BE2C (cell line): ENCODE results near the gene UBXN7.
"Not testable (repeated sequence)": the region's sequence is repeated elsewhere in the genome, so short reads cannot be mapped to it uniquely, and the experiment has no call there.

Source experiments
- DNase-seq: peaks from one replicate; pipeline ENCODE4 v3.0.0-alpha.2; 2020
- H3K27me3 ChIP-seq: fragments of 250-450 bp; sonication (Bioruptor Pico); 2 replicates; pipeline ENCODE4 v1.5.1; 2020; ENCODE audit warnings: mild to moderate bottlenecking
- H3K36me3 ChIP-seq: fragments of 250-450 bp; sonication (Bioruptor Pico); 2 replicates; pipeline ENCODE4 v1.5.1; 2020; ENCODE audit warnings: mild to moderate bottlenecking
- H3K4me1 ChIP-seq: fragments of 250-450 bp; sonication (Bioruptor Pico); 2 replicates; pipeline ENCODE4 v1.5.1; 2020
- H3K4me3 ChIP-seq: 2 replicates; pipeline ENCODE4 v1.5.1; 2011; ENCODE audit warnings: low read depth, low read length
- H3K9me3 ChIP-seq: fragments of 250-450 bp; sonication (Bioruptor Pico); 2 replicates; pipeline ENCODE4 v1.5.1; 2020
- TF ChIP-seq, protein P1 (sequence below): IDR thresholded peaks from 2 replicates; pipeline ENCODE4 v1.5.1; 2012; ENCODE audit warnings: mild to moderate bottlenecking, low read depth, low read length

UBXN7 gene

DNA sequence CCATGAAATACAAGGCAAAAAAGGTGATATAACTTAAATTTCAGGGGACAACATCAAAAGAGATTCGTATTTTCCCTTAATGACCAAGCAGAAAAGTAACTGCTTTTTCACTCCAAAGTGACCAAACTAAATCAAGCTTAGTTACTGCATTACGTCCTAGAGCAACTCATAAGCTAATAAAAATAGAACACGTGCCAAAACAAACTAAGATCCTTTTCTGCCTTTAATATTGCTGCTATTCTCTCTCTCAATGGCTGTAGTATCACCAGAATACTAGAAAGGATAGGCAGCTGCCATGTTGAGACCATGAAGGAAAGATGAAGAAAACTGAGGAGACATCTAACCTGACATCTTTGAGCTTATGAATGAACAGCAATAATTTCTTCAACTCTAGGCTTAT lies 43.3 kb downstream of the UBXN7 start:
- DNase-seq, result no peak
- TF ChIP-seq, protein P1, sequence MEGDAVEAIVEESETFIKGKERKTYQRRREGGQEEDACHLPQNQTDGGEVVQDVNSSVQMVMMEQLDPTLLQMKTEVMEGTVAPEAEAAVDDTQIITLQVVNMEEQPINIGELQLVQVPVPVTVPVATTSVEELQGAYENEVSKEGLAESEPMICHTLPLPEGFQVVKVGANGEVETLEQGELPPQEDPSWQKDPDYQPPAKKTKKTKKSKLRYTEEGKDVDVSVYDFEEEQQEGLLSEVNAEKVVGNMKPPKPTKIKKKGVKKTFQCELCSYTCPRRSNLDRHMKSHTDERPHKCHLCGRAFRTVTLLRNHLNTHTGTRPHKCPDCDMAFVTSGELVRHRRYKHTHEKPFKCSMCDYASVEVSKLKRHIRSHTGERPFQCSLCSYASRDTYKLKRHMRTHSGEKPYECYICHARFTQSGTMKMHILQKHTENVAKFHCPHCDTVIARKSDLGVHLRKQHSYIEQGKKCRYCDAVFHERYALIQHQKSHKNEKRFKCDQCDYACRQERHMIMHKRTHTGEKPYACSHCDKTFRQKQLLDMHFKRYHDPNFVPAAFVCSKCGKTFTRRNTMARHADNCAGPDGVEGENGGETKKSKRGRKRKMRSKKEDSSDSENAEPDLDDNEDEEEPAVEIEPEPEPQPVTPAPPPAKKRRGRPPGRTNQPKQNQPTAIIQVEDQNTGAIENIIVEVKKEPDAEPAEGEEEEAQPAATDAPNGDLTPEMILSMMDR, result no peak
- H3K9me3 ChIP-seq, result no peaks in the 10 kb centered on the region
- H3K4me1 ChIP-seq, result no peaks in the 10 kb centered on the region
- no peak overlapping the region for H3K4me3 ChIP-seq
- H3K36me3 ChIP-seq, result peaks cover 35% of the 10 kb centered on the region
- no peaks in the 10 kb centered on the region for H3K27me3 ChIP-seq

DNA sequence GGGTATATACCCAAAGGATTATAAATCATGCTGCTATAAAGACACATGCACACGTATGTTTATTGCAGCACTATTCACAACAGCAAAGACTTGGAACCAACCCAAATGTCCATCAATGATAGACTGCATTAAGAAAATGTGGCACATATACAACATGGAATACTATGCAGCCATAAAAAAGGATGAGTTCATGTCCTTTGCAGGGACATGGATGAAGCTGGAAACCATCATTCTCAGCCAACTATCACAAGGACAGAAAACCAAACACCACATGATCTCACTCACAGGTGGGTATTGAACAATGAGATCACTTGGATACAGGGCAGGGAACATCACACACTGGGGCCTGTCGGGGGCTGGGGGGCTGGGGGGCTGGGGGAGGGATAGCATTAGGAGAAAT lies 44.3 kb downstream of the UBXN7 start:
- not testable (repeated sequence) for H3K27me3 ChIP-seq, H3K4me1 ChIP-seq, H3K9me3 ChIP-seq, DNase-seq, H3K4me3 ChIP-seq
- H3K36me3 ChIP-seq, result peaks cover 33% of the 10 kb centered on the region

DNA sequence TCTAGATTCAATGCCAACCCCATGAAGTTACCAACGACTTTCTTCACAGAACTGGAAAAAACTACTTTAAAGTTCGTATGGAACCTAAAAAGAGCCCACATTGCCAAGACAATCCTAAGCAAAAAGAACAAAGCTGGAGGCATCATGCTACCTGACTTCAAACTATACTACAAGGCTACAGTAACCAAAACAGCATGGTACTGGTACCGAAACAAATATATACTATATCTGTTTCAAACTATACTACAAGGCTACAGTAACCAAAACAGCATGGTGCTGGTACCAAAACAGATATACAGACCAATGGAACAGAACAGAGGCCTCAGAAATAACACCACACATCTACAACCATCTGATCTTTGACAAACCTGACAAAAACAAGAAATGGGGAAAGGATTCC lies 45.4 kb downstream of the UBXN7 start:
- H3K36me3 ChIP-seq, result peaks cover 31% of the 10 kb centered on the region
- H3K9me3 ChIP-seq, H3K27me3 ChIP-seq, DNase-seq, H3K4me1 ChIP-seq, H3K4me3 ChIP-seq: not testable (repeated sequence)

DNA sequence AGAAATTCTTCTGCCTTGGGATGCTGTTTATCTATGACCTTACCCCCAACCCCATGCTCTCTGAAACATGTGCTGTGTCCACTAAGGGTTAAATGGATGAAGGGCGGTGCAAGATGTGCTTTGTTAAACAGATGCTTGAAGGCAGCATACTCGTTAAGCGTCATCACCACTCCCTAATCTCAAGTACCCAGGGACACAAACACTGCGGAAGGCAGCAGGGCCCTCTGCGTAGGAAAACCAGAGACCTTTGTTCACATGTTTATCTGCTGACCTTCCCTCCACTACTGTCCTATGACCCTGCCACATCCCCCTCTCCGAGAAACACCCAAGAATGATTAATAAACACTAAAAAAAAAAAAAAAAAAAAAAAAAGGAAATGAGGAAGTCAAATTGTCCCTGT lies 46.2 kb downstream of the UBXN7 start:
- not testable (repeated sequence) for H3K4me1 ChIP-seq, H3K9me3 ChIP-seq, H3K4me3 ChIP-seq, DNase-seq, H3K27me3 ChIP-seq
- H3K36me3 ChIP-seq, result peaks cover 29% of the 10 kb centered on the region

DNA sequence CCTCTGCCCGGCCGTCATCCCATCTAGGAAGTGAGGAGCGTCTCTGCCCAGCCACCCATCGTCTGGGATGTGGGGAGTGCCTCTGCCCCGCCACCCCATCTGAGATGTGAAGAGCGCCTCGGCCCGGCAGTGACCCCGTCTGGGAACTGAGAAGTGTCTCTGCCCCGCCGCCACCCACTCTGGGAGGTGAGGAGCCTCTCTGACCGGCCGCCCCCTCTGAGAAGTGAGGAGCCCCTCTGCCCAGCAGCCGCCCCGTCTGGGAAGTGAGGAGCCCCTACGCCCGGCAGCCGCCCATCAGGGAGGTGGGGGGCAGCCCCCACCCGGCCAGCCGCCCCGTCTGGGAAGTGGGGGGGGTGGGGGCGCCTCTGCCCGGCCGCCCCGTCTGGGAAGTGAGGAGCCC lies 46.8 kb downstream of the UBXN7 start:
- H3K4me1 ChIP-seq, H3K4me3 ChIP-seq, DNase-seq, H3K9me3 ChIP-seq, H3K27me3 ChIP-seq: not testable (repeated sequence)
- H3K36me3 ChIP-seq, result peaks cover 28% of the 10 kb centered on the region

DNA sequence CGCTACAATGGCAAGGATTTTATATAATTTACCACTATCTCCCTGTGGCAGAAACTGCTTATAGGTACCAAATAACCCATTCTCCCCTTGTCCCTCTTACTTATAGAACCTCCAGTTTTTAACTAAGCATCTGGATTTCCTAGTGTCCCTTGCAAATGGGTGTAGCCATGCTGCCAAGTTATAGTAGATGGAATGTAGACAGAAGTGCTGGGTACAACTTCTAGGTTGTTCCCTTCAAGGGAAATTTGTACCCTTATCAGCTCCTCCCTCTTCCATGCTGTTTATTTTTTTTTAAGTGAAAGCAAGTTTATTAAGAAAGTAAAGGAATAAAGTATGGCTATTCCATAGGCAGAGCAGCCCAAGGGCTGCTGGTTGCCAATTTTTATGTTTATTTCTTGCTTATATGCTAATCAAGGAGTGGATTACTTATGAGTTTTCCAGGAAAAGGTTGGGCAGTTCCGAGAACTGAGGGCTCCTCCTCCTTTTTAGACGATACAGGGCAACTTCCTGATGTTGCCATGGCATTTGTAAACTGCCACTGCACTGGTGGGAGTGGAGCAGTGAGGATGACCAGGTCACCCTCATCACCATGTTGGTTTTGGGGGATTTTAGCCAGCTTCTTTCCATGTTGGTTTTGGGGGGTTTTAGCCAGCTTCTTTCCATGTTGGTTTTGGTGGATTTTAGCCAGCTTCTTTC lies 53.9 kb downstream of the UBXN7 start:
- no peaks in the 10 kb centered on the region for H3K4me1 ChIP-seq
- no peak for DNase-seq

DNA sequence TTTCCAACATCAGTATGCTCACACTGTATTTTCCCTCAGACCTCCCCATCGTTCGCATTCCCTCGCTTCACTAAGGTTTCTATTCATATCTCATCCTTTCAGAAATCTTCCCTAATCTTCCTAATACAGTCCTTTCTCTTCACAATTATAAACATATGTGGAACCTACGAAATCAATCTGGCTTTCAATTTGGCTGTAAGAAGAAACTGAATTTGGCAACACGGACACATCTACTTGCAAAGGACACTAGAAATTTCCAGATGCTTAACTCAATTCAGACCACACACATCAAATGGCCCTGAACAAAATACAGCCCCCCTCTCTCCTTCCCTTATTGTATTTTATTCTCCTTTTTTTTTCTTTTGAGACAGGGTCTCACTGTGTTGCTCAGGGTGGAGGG lies 54.9 kb downstream of the UBXN7 start:
- Histone ChIP-seq H3K4me1 (no peaks in the 10 kb centered on the region), H3K27me3 (no peaks in the 10 kb centered on the region), H3K9me3 (no peaks in the 10 kb centered on the region), H3K36me3 (peaks cover 23% of the 10 kb centered on the region), H3K4me3 (no peak overlapping the region)
- no peak for DNase-seq
- TF ChIP-seq, protein P1, result no peak

More for the DNA sequence above, 53.9 kb downstream of the UBXN7 start:
- TF ChIP-seq, protein P1, result no peak
- Histone ChIP-seq H3K9me3 (no peaks in the 10 kb centered on the region), H3K4me3 (no peak overlapping the region), H3K27me3 (no peaks in the 10 kb centered on the region), H3K36me3 (peaks cover 21% of the 10 kb centered on the region)

DNA sequence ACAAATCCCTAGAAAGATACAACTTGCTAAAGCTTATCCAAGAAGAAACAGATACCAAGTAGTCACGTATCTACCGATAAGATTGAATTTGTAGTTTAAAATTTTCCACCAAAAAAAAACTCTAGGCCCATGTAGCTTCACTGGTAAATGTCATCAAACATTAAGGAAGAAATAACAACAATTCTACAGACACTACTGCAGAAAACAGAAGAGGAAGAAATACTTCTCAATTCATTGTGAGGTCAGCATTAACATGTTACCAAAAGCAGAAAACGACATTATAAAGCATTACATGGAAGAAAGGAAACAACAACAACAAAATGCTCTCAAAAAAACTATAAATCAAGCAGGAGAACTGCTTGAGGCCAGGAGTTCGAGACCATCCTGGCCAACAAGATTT lies 66.5 kb downstream of the UBXN7 start:
- H3K27me3 ChIP-seq, result no peaks in the 10 kb centered on the region
- TF ChIP-seq, protein P1, result no peak
- no peaks in the 10 kb centered on the region for H3K4me1 ChIP-seq
- no peak for DNase-seq
- no peaks in the 10 kb centered on the region for H3K9me3 ChIP-seq
- H3K4me3 ChIP-seq, result no peak overlapping the region
- H3K36me3 ChIP-seq, result peaks cover 38% of the 10 kb centered on the region
